Endothelial cell of umbilical vein (primary cell): ENCODE results near the gene EMID1. TPM values are rescaled to one million over a fixed set of nuclear protein-coding genes. Genes with fewer than 3 reads are reported as not detected.

Source experiments
- BruUV-seq: library from RNA; stranded (reverse); fragments of 400-500 nt; replicated peaks from 2 replicates; lab custom pipeline; 2021; lab: Mats Ljungman, UMichigan
- CTCF ChIA-PET: fragments of 300-600, 350-600 bp; sonication (Branson Sonifier 250); formaldehyde crosslinking; loops from one replicate; lab custom pipeline; 2021; ENCODE audit warnings: antibody characterized with exemption, inconsistent platforms; lab: Charles Lee
- POLR2A ChIA-PET: fragments of 300-600, 350-600 bp; sonication (Branson Sonifier 250); formaldehyde crosslinking; loops from one replicate; lab custom pipeline; 2021; ENCODE audit warnings: antibody characterized with exemption, inconsistent platforms; lab: Charles Lee
- DNase-seq: peaks from one replicate; pipeline ENCODE4 v3.0.0-alpha.2; 2011; ENCODE audit warnings: low read depth, low spot score
- FAIRE-seq: peaks from 2 replicates; lab custom pipeline; 2011; peaks lifted over from hg19 to GRCh38; lab: Jason Lieb, UNC
- H2AFZ ChIP-seq: 2 replicates; pipeline ENCODE4 v1.6.0; 2012; ENCODE audit warnings: low read depth, low read length, control low read depth, inconsistent platforms
- H3K27ac ChIP-seq: 2 replicates; pipeline ENCODE4 v1.5.1; 2011; ENCODE audit warnings: low read depth, mild to moderate bottlenecking, control low read depth, low read length, moderate library complexity; ENCODE audit not compliant: insufficient read depth
- H3K27me3 ChIP-seq, 2 experiments: 2 replicates each; pipeline versions ENCODE4 v1.6.0 to v1.6.1; 2011; ENCODE audit warnings: low read length in 2 of 2, mixed read lengths in 1 of 2; ENCODE audit not compliant: control insufficient read depth in 2 of 2, insufficient read depth in 2 of 2
- H3K36me3 ChIP-seq, 2 experiments: 2 replicates in 1 of 2; 3 replicates in 1 of 2; pipeline ENCODE4 v1.5.1; 2011; ENCODE audit warnings: low read length in 2 of 2, mild to moderate bottlenecking in 1 of 2, moderate library complexity in 1 of 2; ENCODE audit not compliant: control insufficient read depth in 2 of 2, insufficient read depth in 2 of 2; ENCODE audit errors: extremely low read depth in 1 of 2
- H3K4me1 ChIP-seq: 3 replicates; pipeline ENCODE4 v1.5.1; 2011; ENCODE audit warnings: mild to moderate bottlenecking, low read length; ENCODE audit not compliant: control insufficient read depth, insufficient read depth; ENCODE audit errors: extremely low read depth
- H3K4me2 ChIP-seq: 2 replicates; pipeline ENCODE4 v1.6.1; 2011; ENCODE audit warnings: low read length, control low read depth, mixed read lengths; ENCODE audit not compliant: insufficient read depth
- H3K4me3 ChIP-seq, 3 experiments: fragments of 200-600 bp in 1 of 3; sonication (generic), shearing (Covaris generic) in 1 of 3; replicated peaks in 1 of 3; 2 replicates each; pipeline ENCODE4 v1.5.1; 2011 to 2016; ENCODE audit warnings: control low read depth in 3 of 3, low read length in 3 of 3, mild to moderate bottlenecking in 2 of 3, inconsistent platforms in 1 of 3, low read depth in 1 of 3, moderate library complexity in 1 of 3; ENCODE audit not compliant: insufficient read depth in 1 of 3
- H3K79me2 ChIP-seq: 2 replicates; pipeline ENCODE4 v1.6.0; 2012; ENCODE audit warnings: low read length, inconsistent platforms; ENCODE audit not compliant: control insufficient read depth, insufficient read depth
- H3K9ac ChIP-seq: replicated peaks from 2 replicates; pipeline ENCODE3; 2011; ENCODE audit warnings: low read length, control low read depth; ENCODE audit not compliant: insufficient read depth; ENCODE audit errors: extremely low read depth
- H3K9me1 ChIP-seq: replicated peaks from 3 replicates; pipeline ENCODE4 v1.6.0; 2011; ENCODE audit warnings: mild to moderate bottlenecking, low read length; ENCODE audit not compliant: control insufficient read depth, insufficient read depth; ENCODE audit errors: extremely low read depth
- H3K9me3 ChIP-seq: replicated peaks from 2 replicates; pipeline ENCODE4 v1.5.1; 2012; ENCODE audit warnings: low read length, inconsistent platforms; ENCODE audit not compliant: control insufficient read depth, insufficient read depth
- H4K20me1 ChIP-seq: replicated peaks from 2 replicates; pipeline ENCODE3; 2011; ENCODE audit warnings: mild to moderate bottlenecking, low read length; ENCODE audit not compliant: control insufficient read depth, insufficient read depth; ENCODE audit errors: extremely low read depth
- FOS ChIP-seq: IDR thresholded peaks from 2 replicates; pipeline ENCODE4 v1.6.1; 2011; ENCODE audit warnings: mild to moderate bottlenecking, low read length, moderate library complexity, borderline replicate concordance; ENCODE audit not compliant: insufficient read depth
- POLR2A ChIP-seq: IDR thresholded peaks from 2 replicates; pipeline ENCODE4 v1.6.1; 2012; ENCODE audit warnings: low read depth, mild to moderate bottlenecking, control low read depth, low read length
- POLR2AphosphoS5 ChIP-seq: IDR thresholded peaks from 2 replicates; pipeline ENCODE4 v1.6.1; 2012; ENCODE audit warnings: low read depth, mild to moderate bottlenecking, control low read depth, low read length, moderate library complexity; ENCODE audit not compliant: insufficient read depth
- dilution Hi-C: fragments of 300-500 bp; cut with MboI; formaldehyde crosslinking; loops from one replicate; pipeline ENCODE4 v1.15.0; 2019; ENCODE audit warnings: low sequenced_read_pairs; ENCODE audit not compliant: extremely low pct_ligation_motif_present
- intact Hi-C: fragments of 100-400 bp; cut with micrococcal nuclease; formaldehyde crosslinking; loops from one replicate; pipeline ENCODE4 v1.10.0; 2022
- polyA plus RNA-seq, 4 experiments: library from polyadenylated mRNA; depleted of rRNA in 3 of 4; stranded (reverse) in 3 of 4; unstranded in 1 of 4; fragments of >200 nt; gene quantifications; 2 replicates each; pipeline versions ENCODE4 v1.2.1 to v1.2.3, GENCODE V29; 2011 to 2012; ENCODE audit warnings: missing spikeins in 1 of 4
- total RNA-seq: library from RNA; stranded (reverse); gene quantifications from 2 replicates; pipeline ENCODE4 v1.2.3, GENCODE V29; 2021
- TF ChIP-seq, protein P1 (sequence below), 2 donors: IDR thresholded peaks; 1 replicate in 1 of 2; 2 replicates in 1 of 2; pipeline ENCODE4 v1.5.1; 2011; ENCODE audit warnings: low read length in 2 of 2, mild to moderate bottlenecking in 2 of 2, moderate library complexity in 2 of 2, control low read depth in 1 of 2, inconsistent platforms in 1 of 2, low read depth in 1 of 2; ENCODE audit not compliant: insufficient read depth in 1 of 2; ENCODE audit errors: extremely low read depth in 1 of 2
- TF ChIP-seq, protein P2 (sequence below): IDR thresholded peaks from 2 replicates; pipeline ENCODE4 v1.6.1; 2011; ENCODE audit not compliant: insufficient read depth, insufficient read length

Gene EMID1
- total and polyA plus RNA-seq, 2 donors (not counting 3 experiments of a cell fraction or from before 2014, with no cell fraction given): 0.51 to 0.75 TPM

DNA sequence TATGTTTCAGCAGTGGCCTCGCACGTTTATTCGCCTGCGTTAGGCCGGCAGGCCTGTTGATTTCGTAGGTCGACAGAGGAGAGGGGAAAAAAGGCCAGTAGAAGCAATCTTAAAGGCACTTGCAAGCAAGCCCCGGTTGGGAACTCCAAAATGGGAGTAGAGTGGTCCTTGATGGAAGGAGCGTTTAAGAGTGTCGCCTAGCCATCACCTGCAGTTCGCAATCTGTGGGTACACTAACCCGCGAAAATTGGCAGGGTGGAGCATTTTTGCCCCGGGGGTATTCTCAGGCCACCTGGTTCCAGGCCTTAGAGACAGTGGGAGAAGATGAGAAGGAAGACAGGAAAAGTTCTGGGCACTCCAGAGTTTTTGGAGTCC is 63.5 kb downstream of the EMID1 start:
- CTCF ChIA-PET: no interaction called here
- POLR2A ChIA-PET: no interaction called here

More for the DNA sequence above, 63.5 kb downstream of the EMID1 start:
- Histone ChIP-seq H3K9ac (peak overlapping the region; percentile 100), H3K27ac (peak overlapping the region; percentile 100), H3K9me1 (no peaks in the 10 kb centered on the region), H4K20me1 (peaks cover 19% of the 10 kb centered on the region), H2AFZ (no peak overlapping the region), H3K4me1 (peaks cover 40% of the 10 kb centered on the region), H3K9me3 (no peaks in the 10 kb centered on the region), H3K79me2 (peaks cover 79% of the 10 kb centered on the region), H3K36me3 (peaks cover 12 to 29% of the 10 kb centered on the region in 2 experiments), H3K4me2 (peak overlapping the region; percentile 89), H3K4me3 (peak overlapping the region; percentile 75 to 85 (median 84)), H3K27me3 (no peaks in the 10 kb centered on the region)
- DNase-seq (no peak), FAIRE-seq (no peak)
- TF ChIP-seq, protein P1, sequence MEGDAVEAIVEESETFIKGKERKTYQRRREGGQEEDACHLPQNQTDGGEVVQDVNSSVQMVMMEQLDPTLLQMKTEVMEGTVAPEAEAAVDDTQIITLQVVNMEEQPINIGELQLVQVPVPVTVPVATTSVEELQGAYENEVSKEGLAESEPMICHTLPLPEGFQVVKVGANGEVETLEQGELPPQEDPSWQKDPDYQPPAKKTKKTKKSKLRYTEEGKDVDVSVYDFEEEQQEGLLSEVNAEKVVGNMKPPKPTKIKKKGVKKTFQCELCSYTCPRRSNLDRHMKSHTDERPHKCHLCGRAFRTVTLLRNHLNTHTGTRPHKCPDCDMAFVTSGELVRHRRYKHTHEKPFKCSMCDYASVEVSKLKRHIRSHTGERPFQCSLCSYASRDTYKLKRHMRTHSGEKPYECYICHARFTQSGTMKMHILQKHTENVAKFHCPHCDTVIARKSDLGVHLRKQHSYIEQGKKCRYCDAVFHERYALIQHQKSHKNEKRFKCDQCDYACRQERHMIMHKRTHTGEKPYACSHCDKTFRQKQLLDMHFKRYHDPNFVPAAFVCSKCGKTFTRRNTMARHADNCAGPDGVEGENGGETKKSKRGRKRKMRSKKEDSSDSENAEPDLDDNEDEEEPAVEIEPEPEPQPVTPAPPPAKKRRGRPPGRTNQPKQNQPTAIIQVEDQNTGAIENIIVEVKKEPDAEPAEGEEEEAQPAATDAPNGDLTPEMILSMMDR (IDR thresholded peaks at IDR 0.05; ENCODE audit: extremely low read depth in 1 of 2, insufficient read depth in 1 of 2, low read depth in 1 of 2, low read length in 2 of 2): no peak
- TF ChIP-seq POLR2A (no peak), FOS (no peak), POLR2AphosphoS5 (no peak)
- TF ChIP-seq, protein P2, sequence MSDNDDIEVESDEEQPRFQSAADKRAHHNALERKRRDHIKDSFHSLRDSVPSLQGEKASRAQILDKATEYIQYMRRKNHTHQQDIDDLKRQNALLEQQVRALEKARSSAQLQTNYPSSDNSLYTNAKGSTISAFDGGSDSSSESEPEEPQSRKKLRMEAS: no peak
- BruUV-seq: TSS peak; percentile 16
- intact Hi-C loops: loop anchor here (5.0 kb wide), 1 partner anchor 38 kb away; the partner anchor contains the start of gene GAS2L1
- dilution Hi-C loops: no loop called here
